ENCODE data around the gene FBXO38. TPM values are rescaled to one million over a fixed set of nuclear protein-coding genes. Genes with fewer than 3 reads are reported as not detected.

The FBXO38 gene
- total RNA-seq, 1 donor from 2014 or later, result 64.6 TPM

GRCh38 chr5:148374690-148375360 is 8.9 kb upstream of the FBXO38 start:
- Mint-ChIP-seq H3K27ac (no peak overlapping the region), H3K4me1 (peaks cover 6% of the 10 kb centered on the region), H3K4me3 (no peak overlapping the region), H3K27me3 (ENCODE audit: insufficient read depth, low read depth) (no peaks in the 10 kb centered on the region), H3K9me3 (no peaks in the 10 kb centered on the region), H3K36me3 (peaks cover 1% of the 10 kb centered on the region)
- no peaks in the 10 kb centered on the region for H3K79me2 ChIP-seq (ENCODE audit: low read depth)
- no peaks in the 10 kb centered on the region for H3K27me3 ChIP-seq
- no peak overlapping the region for H3K27ac ChIP-seq
- H3K9me3 ChIP-seq (ENCODE audit: low read depth), result no peaks in the 10 kb centered on the region
- TF ChIP-seq EZH2 (IDR thresholded peaks at IDR 0.05) (no peak), EZH2phosphoT487 (IDR thresholded peaks at IDR 0.05) (no peak), CTCF (IDR thresholded peaks at IDR 0.05) (peak; percentile 85)
- H3K4me2 ChIP-seq, result no peak overlapping the region
- no peak overlapping the region for H2AFZ ChIP-seq (replicated peaks)
- peak; percentile 76 for DNase-seq (ENCODE audit: low spot score)
- H4K20me1 ChIP-seq (ENCODE audit: low read depth), result no peaks in the 10 kb centered on the region
- H3K4me3 ChIP-seq, result no peak overlapping the region
- H3F3A ChIP-seq (ENCODE audit: low read depth), result peaks cover 4% of the 10 kb centered on the region
- no peaks in the 10 kb centered on the region for H3K36me3 ChIP-seq
- peaks cover 15% of the 10 kb centered on the region for H3K4me1 ChIP-seq
- no peak overlapping the region for H3K9ac ChIP-seq

GRCh38 chr5:148376198-148376597 is 7.6 kb upstream of the FBXO38 start:
- Mint-ChIP-seq H3K4me3 (no peak overlapping the region), H3K9me3 (no peaks in the 10 kb centered on the region), H3K27ac (no peak overlapping the region), H3K36me3 (peaks cover 1% of the 10 kb centered on the region), H3K4me1 (peaks cover 6% of the 10 kb centered on the region), H3K27me3 (ENCODE audit: insufficient read depth, low read depth) (no peaks in the 10 kb centered on the region)
- Histone ChIP-seq H3F3A (ENCODE audit: low read depth) (peaks cover 4% of the 10 kb centered on the region), H3K4me3 (no peak overlapping the region), H3K4me1 (peaks cover 15% of the 10 kb centered on the region), H3K4me2 (no peak overlapping the region), H3K9me3 (ENCODE audit: low read depth) (no peaks in the 10 kb centered on the region), H4K20me1 (ENCODE audit: low read depth) (no peaks in the 10 kb centered on the region), H3K36me3 (no peaks in the 10 kb centered on the region), H3K27me3 (no peaks in the 10 kb centered on the region), H2AFZ (replicated peaks) (no peak overlapping the region), H3K79me2 (ENCODE audit: low read depth) (no peaks in the 10 kb centered on the region), H3K27ac (no peak overlapping the region), H3K9ac (no peak overlapping the region)
- TF ChIP-seq EZH2 (IDR thresholded peaks at IDR 0.05) (no peak), EZH2phosphoT487 (IDR thresholded peaks at IDR 0.05) (no peak), CTCF (IDR thresholded peaks at IDR 0.05) (no peak)
- DNase-seq (ENCODE audit: low spot score), result no peak

- Histone ChIP-seq H3K36me3 (no peaks in the 10 kb centered on the region), H3K4me3 (no peak overlapping the region), H3K9ac (no peak overlapping the region), H3K79me2 (ENCODE audit: low read depth) (no peaks in the 10 kb centered on the region), H3K4me1 (peaks cover 3% of the 10 kb centered on the region), H3K27ac (no peak overlapping the region), H2AFZ (replicated peaks) (no peak overlapping the region), H3K9me3 (ENCODE audit: low read depth) (no peaks in the 10 kb centered on the region), H4K20me1 (ENCODE audit: low read depth) (no peaks in the 10 kb centered on the region), H3K4me2 (no peak overlapping the region), H3F3A (ENCODE audit: low read depth) (no peaks in the 10 kb centered on the region), H3K27me3 (no peaks in the 10 kb centered on the region)
- Mint-ChIP-seq H3K36me3 (peaks cover 1% of the 10 kb centered on the region), H3K9me3 (no peaks in the 10 kb centered on the region), H3K4me1 (peaks cover 12% of the 10 kb centered on the region), H3K27ac (no peak overlapping the region), H3K27me3 (ENCODE audit: insufficient read depth, low read depth) (no peaks in the 10 kb centered on the region), H3K4me3 (no peak overlapping the region)
- no peak for TF ChIP-seq EZH2phosphoT487 (IDR thresholded peaks at IDR 0.05)
- TF ChIP-seq CTCF (IDR thresholded peaks at IDR 0.05), result no peak
- TF ChIP-seq EZH2 (IDR thresholded peaks at IDR 0.05), result no peak
- DNase-seq (ENCODE audit: low spot score), result no peak
Measured at GRCh38 chr5:148378670-148379069, 5.1 kb upstream of the FBXO38 start.
